HG03175 (cell line): ENCODE data around the gene HDAC4.

Experiments
- ATAC-seq: cut with Tn5 transposase; IDR thresholded peaks from one replicate; pipeline ENCODE4 v1.9.1; 2021; ENCODE audit warnings: mild to moderate bottlenecking, moderate library complexity; ENCODE audit not compliant: unreplicated experiment

HDAC4 gene

GRCh38 chr2:239148495-239149200 is 252.2 kb downstream of the HDAC4 start:
- ATAC-seq, result no peak

GRCh38 chr2:239147376-239147775 is 253.4 kb downstream of the HDAC4 start:
- ATAC-seq, result no peak

- no peak for ATAC-seq
Measured at GRCh38 chr2:239146741-239147181, 254.1 kb downstream of the HDAC4 start.

GRCh38 chr2:239146011-239146641 is 254.7 kb downstream of the HDAC4 start:
- no peak for ATAC-seq

- no peak for ATAC-seq
Measured at GRCh38 chr2:239145601-239146000, 255.2 kb downstream of the HDAC4 start.

- ATAC-seq, result no peak
Measured at GRCh38 chr2:239145106-239145505, 255.7 kb downstream of the HDAC4 start.

GRCh38 chr2:239144713-239144999 is 256.2 kb downstream of the HDAC4 start:
- ATAC-seq, result no peak

GRCh38 chr2:239143858-239144712 is 256.7 kb downstream of the HDAC4 start:
- ATAC-seq, result no peak

- ATAC-seq, result no peak
Measured at GRCh38 chr2:239142806-239143205, 258.0 kb downstream of the HDAC4 start.

- ATAC-seq, result no peak
Measured at GRCh38 chr2:239142296-239142695, 258.5 kb downstream of the HDAC4 start.

GRCh38 chr2:239141021-239141760 is 259.6 kb downstream of the HDAC4 start:
- no peak for ATAC-seq

GRCh38 chr2:239140346-239141020 is 260.3 kb downstream of the HDAC4 start:
- no peak for ATAC-seq

- ATAC-seq, result no peak
Measured at GRCh38 chr2:239139566-239139965, 261.3 kb downstream of the HDAC4 start.

- ATAC-seq, result no peak
Measured at GRCh38 chr2:239139101-239139500, 261.7 kb downstream of the HDAC4 start.

- no peak for ATAC-seq
Measured at GRCh38 chr2:239138610-239139009, 262.2 kb downstream of the HDAC4 start.

GRCh38 chr2:239137898-239138283 is 262.9 kb downstream of the HDAC4 start:
- no peak for ATAC-seq

GRCh38 chr2:239137165-239137897 is 263.5 kb downstream of the HDAC4 start:
- no peak for ATAC-seq

- ATAC-seq, result no peak
Measured at GRCh38 chr2:239136762-239137161, 264.1 kb downstream of the HDAC4 start.

- no peak for ATAC-seq
Measured at GRCh38 chr2:239136203-239136602, 264.6 kb downstream of the HDAC4 start.

GRCh38 chr2:239135531-239135930 is 265.3 kb downstream of the HDAC4 start:
- no peak for ATAC-seq
